GM12878 (cell line): Measurements from ENCODE around the gene ARHGAP26. TPM values are rescaled to one million over a fixed set of nuclear protein-coding genes. Genes with fewer than 3 reads are reported as not detected.

Experiments
- ATAC-seq: fragments of 200-7000 bp; cut with Tn5 transposase; 3 replicates; pipeline ENCODE4 v1.9.1; 2020; ENCODE audit warnings: mild to moderate bottlenecking, moderate library complexity
- BruUV-seq: library from RNA; stranded (reverse); fragments of 400-500 nt; replicated peaks from 2 replicates; lab custom pipeline; 2021; lab: Mats Ljungman, UMichigan
- CTCF ChIA-PET: fragments of 300-600 bp; sonication (Branson Sonifier 250); formaldehyde crosslinking; extraction: SDS; loops from one replicate; lab custom pipeline; 2021; ENCODE audit warnings: inconsistent platforms; lab: Yijun Ruan, JAX
- POLR2A ChIA-PET: fragments of 350-600 bp; formaldehyde crosslinking; extraction: SDS; loops from one replicate; lab custom pipeline; 2021; ENCODE audit warnings: inconsistent platforms; lab: Charles Lee
- RAD21 ChIA-PET: fragments of 300-600 bp; sonication (Branson Sonifier 250); formaldehyde crosslinking; loops from one replicate; lab custom pipeline; 2023; ENCODE audit warnings: antibody characterized with exemption; ENCODE audit not compliant: unreplicated experiment; lab: Charles Lee
- SMC1A ChIA-PET: fragments of 300-600 bp; sonication (Branson Sonifier 250); formaldehyde crosslinking; loops from one replicate; lab custom pipeline; 2023; ENCODE audit not compliant: unreplicated experiment, uncharacterized antibody; lab: Charles Lee
- DNase-seq: peaks from one replicate; pipeline ENCODE4 v3.0.0-alpha.2; 2011; ENCODE audit warnings: low read depth, low spot score
- FAIRE-seq: peaks from 3 replicates; lab custom pipeline; 2011; peaks lifted over from hg19 to GRCh38; lab: Jason Lieb, UNC
- H2AFZ ChIP-seq: 2 replicates; pipeline ENCODE4 v1.6.0; 2011; ENCODE audit warnings: low read depth, low read length, control low read depth; ENCODE audit not compliant: control insufficient read depth
- H3K27ac ChIP-seq: 2 replicates; pipeline ENCODE4 v1.5.1; 2011; ENCODE audit warnings: control low read depth; ENCODE audit not compliant: control insufficient read depth, insufficient read depth
- H3K27me3 ChIP-seq, 2 experiments: replicated peaks in 1 of 2; 2 replicates each; pipeline versions ENCODE4 v1.6.0 to v1.6.1; 2011; ENCODE audit warnings: low read length in 1 of 2; ENCODE audit not compliant: control insufficient read depth in 2 of 2, insufficient read depth in 2 of 2
- H3K36me3 ChIP-seq, 2 experiments: 2 replicates each; pipeline ENCODE4 v1.5.1; 2011; ENCODE audit warnings: low read length in 1 of 2; ENCODE audit not compliant: control insufficient read depth in 2 of 2, insufficient read depth in 2 of 2
- H3K4me1 ChIP-seq: 2 replicates; pipeline ENCODE4 v1.6.1; 2011; ENCODE audit warnings: mild to moderate bottlenecking, low read length, moderate library complexity, mixed read lengths; ENCODE audit not compliant: control insufficient read depth, insufficient read depth
- H3K4me2 ChIP-seq: 2 replicates; pipeline ENCODE4 v1.6.0; 2011; ENCODE audit warnings: control low read depth; ENCODE audit not compliant: control insufficient read depth, insufficient read depth
- H3K4me3 ChIP-seq: fragments of 200-600 bp; sonication (generic); 2 replicates; pipeline ENCODE4 v1.5.1; 2016
- H3K79me2 ChIP-seq: 2 replicates; pipeline ENCODE4 v1.6.0; 2011; ENCODE audit warnings: low read length; ENCODE audit not compliant: control insufficient read depth, insufficient read depth
- H3K9ac ChIP-seq: 2 replicates; pipeline ENCODE4 v1.8.0; 2011; ENCODE audit warnings: low read length, control low read depth, mixed read lengths; ENCODE audit not compliant: control insufficient read depth, insufficient read depth
- H3K9me3 ChIP-seq: replicated peaks from 3 replicates; pipeline ENCODE4 v1.5.1; 2011; ENCODE audit warnings: mild to moderate bottlenecking, low read length; ENCODE audit not compliant: control insufficient read depth, insufficient read depth
- H4K20me1 ChIP-seq: 2 replicates; pipeline ENCODE4 v1.6.0; 2011; ENCODE audit not compliant: control insufficient read depth, insufficient read depth
- BCL11A ChIP-seq: IDR thresholded peaks from 2 replicates; pipeline ENCODE4 v1.6.1; 2011; ENCODE audit warnings: low read depth, low read length
- BHLHE40 ChIP-seq, 2 experiments: fragments of 450-650 bp in 1 of 2; IDR thresholded peaks; 2 replicates each; pipeline ENCODE4 v1.6.1; 2011 to 2017; ENCODE audit warnings: low read depth in 2 of 2, borderline replicate concordance in 1 of 2, improper control_type of control experiment in 1 of 2, low read length in 1 of 2, mild to moderate bottlenecking in 1 of 2
- CEBPB ChIP-seq, 2 experiments: fragments of 150-350 bp in 1 of 2; IDR thresholded peaks; 2 replicates each; pipeline ENCODE4 v1.6.1; 2012 to 2014; ENCODE audit warnings: low read depth in 2 of 2, low read length in 2 of 2, borderline replicate concordance in 1 of 2, inconsistent platforms in 1 of 2
- DPF2 ChIP-seq: fragments of 450-650 bp; IDR thresholded peaks from 2 replicates; pipeline ENCODE4 v1.6.1; 2017; ENCODE audit warnings: mild to moderate bottlenecking
- EZH2 ChIP-seq: IDR thresholded peaks from 2 replicates; pipeline ENCODE4 v1.6.1; 2012; ENCODE audit warnings: low read depth, mild to moderate bottlenecking, control low read depth, inconsistent platforms, low read length, borderline replicate concordance; ENCODE audit not compliant: control insufficient read depth
- FOXK2 ChIP-seq: fragments of 450-650 bp; IDR thresholded peaks from 2 replicates; pipeline ENCODE4 v1.6.1; 2017; ENCODE audit warnings: mild to moderate bottlenecking, moderate library complexity
- IKZF2 ChIP-seq, 2 experiments: fragments of 450-650 bp; IDR thresholded peaks; 2 replicates each; pipeline ENCODE4 v1.6.1; 2017; ENCODE audit warnings: mild to moderate bottlenecking in 2 of 2, moderate library complexity in 2 of 2
- JUND ChIP-seq: IDR thresholded peaks from 2 replicates; pipeline ENCODE4 v1.6.1; 2012; ENCODE audit warnings: low read depth, mild to moderate bottlenecking, low read length, improper control_type of control experiment, moderate library complexity
- KDM1A ChIP-seq: fragments of 200-600 bp; sonication (generic); IDR thresholded peaks from 2 replicates; pipeline ENCODE4 v1.6.1; 2016; ENCODE audit warnings: borderline replicate concordance
- MTA2 ChIP-seq: fragments of 450-650 bp; IDR thresholded peaks from 2 replicates; pipeline ENCODE4 v1.6.1; 2016; ENCODE audit warnings: low read depth, mild to moderate bottlenecking, moderate library complexity
- MXI1 ChIP-seq: fragments of 150-350 bp; IDR thresholded peaks from 2 replicates; pipeline ENCODE4 v1.6.1; 2011; ENCODE audit warnings: low read depth, mild to moderate bottlenecking, inconsistent platforms, low read length, improper control_type of control experiment
- NR2C2 ChIP-seq: IDR thresholded peaks from 2 replicates; pipeline ENCODE4 v1.6.1; 2011; ENCODE audit warnings: borderline replicate concordance, low read depth; ENCODE audit not compliant: control insufficient read depth, insufficient read length
- PAX8 ChIP-seq: fragments of 450-650 bp; IDR thresholded peaks from 2 replicates; pipeline ENCODE4 v1.6.1; 2017; ENCODE audit warnings: mild to moderate bottlenecking, moderate library complexity
- SMAD5 ChIP-seq: IDR thresholded peaks from 2 replicates; pipeline ENCODE4 v1.6.1; 2016; ENCODE audit warnings: antibody characterized with exemption, low read depth
- SMARCA5 ChIP-seq: fragments of 450-650 bp; IDR thresholded peaks from 2 replicates; pipeline ENCODE4 v1.6.1; 2017; ENCODE audit warnings: mild to moderate bottlenecking
- YY1 ChIP-seq: IDR thresholded peaks from 2 replicates; pipeline ENCODE4 v1.6.1; 2011; ENCODE audit warnings: low read depth, mild to moderate bottlenecking, low read length
- ZZZ3 ChIP-seq: IDR thresholded peaks from 2 replicates; pipeline ENCODE4 v1.6.1; 2011; ENCODE audit warnings: low read depth; ENCODE audit not compliant: control insufficient read depth, insufficient read length
- WGBS: methylation state at CpG from one replicate; pipeline ENCODE4 v1.1.6; 2016; ENCODE audit warnings: low lambda C conversion rate; ENCODE audit not compliant: insufficient replicate concordance, insufficient coverage; ENCODE audit errors: missing lambda C conversion rate; 5-methylcytosine and 5-hydroxymethylcytosine counted together
- in situ Hi-C: fragments of 300-500 bp; cut with MboI; formaldehyde crosslinking; loops from 9 replicates; pipeline ENCODE4 v1.14.3; 2018; ENCODE audit warnings: mixed read lengths
- intact Hi-C: fragments of 100-400 bp; cut with micrococcal nuclease; formaldehyde crosslinking; loops from one replicate; pipeline ENCODE4 v1.14.2; 2022; ENCODE audit not compliant: unreplicated experiment
- polyA plus RNA-seq, 11 experiments: library from polyadenylated mRNA; depleted of rRNA in 4 of 11; unstranded in 6 of 11; stranded (reverse) in 5 of 11; fragments of >200 nt; fragmentation: Nextera tagmentation in 4 of 11; fragmentation: Illumina TruSeq in 1 of 11; extraction: Ambion mirVana in 4 of 11; extraction: Trizol in 1 of 11; gene quantifications; 1 replicate in 1 of 11; 2 replicates in 10 of 11; pipeline versions ENCODE4 v1.2.1 to v1.2.3, GENCODE V29; 2011 to 2016; ENCODE audit warnings: inconsistent platforms in 2 of 11, missing spikeins in 2 of 11, low read depth in 1 of 11
- total RNA-seq, 4 experiments: library from RNA; depleted of rRNA in 3 of 4; stranded (reverse); fragments of >200 nt in 3 of 4; fragmentation: Illumina TruSeq in 1 of 4; extraction: Trizol in 1 of 4; gene quantifications; 2 replicates each; pipeline versions ENCODE4 v1.2.1 to v1.2.3, GENCODE V29; 2013 to 2021
- TF ChIP-seq, protein P1 (sequence below): IDR thresholded peaks from 2 replicates; pipeline ENCODE4 v1.6.1; 2012; ENCODE audit warnings: low read length, inconsistent platforms
- TF ChIP-seq, protein P2 (sequence below): fragments of 450-650 bp; IDR thresholded peaks from 2 replicates; pipeline ENCODE4 v1.6.1; 2017; ENCODE audit warnings: antibody characterized with exemption, mild to moderate bottlenecking, moderate library complexity
- TF ChIP-seq, protein P3 (sequence below): fragments of 150-350 bp; IDR thresholded peaks from 2 replicates; pipeline ENCODE4 v1.6.1; 2014; ENCODE audit warnings: mild to moderate bottlenecking, low read depth, low read length

The ARHGAP26 gene
- total and polyA plus RNA-seq, 10 of the 15 experiments (the other 5 are each of a cell fraction or from before 2014, with no cell fraction given) = 9.4 to 41.5 (median 19.3) TPM

DNA sequence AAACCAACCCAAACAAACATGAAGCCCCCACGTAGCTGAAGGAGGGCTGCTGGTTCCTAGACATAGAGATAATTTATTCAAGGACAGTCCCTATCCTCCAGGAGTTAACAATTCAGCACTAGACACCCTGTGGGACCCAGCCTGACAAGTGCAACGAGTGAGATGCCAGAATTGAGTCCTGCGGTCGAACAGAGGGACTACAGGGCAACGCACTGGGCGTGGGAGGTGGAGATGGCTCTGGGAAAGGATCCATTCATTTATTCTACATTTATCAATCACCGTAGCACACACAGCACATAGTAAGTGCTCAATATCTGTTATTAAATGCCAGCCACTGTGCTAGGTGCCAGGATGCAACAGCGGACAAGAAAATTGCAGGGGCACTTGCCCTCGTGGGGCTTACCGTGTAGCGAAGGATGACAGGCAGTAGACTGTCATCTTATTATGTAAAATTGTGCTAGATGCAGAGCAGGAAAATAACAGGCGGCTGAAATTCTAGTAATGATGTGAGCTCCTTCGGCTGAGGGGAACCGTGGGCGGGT lies 855 bp upstream of the ARHGAP26 start:
- WGBS = 1% methylated on average over 15 of the region's 15 CpGs
- RAD21 ChIA-PET = interaction anchor here (1.1 kb wide), 1 partner anchor 119 kb away, joined by 3 read pairs; no protein-coding TSS in a partner anchor
- DNase-seq (no peak), ATAC-seq (no peak), FAIRE-seq (no peak)
- no peak for TF ChIP-seq KDM1A
- TF ChIP-seq IKZF2 (IDR thresholded peaks at IDR 0.05) = no peak
- TF ChIP-seq PAX8 = no peak
- no peak for TF ChIP-seq EZH2
- no peak for TF ChIP-seq BHLHE40 (IDR thresholded peaks at IDR 0.05; ENCODE audit: borderline replicate concordance in 1 of 2, low read depth in 2 of 2, low read length in 1 of 2)
- TF ChIP-seq, protein P1, sequence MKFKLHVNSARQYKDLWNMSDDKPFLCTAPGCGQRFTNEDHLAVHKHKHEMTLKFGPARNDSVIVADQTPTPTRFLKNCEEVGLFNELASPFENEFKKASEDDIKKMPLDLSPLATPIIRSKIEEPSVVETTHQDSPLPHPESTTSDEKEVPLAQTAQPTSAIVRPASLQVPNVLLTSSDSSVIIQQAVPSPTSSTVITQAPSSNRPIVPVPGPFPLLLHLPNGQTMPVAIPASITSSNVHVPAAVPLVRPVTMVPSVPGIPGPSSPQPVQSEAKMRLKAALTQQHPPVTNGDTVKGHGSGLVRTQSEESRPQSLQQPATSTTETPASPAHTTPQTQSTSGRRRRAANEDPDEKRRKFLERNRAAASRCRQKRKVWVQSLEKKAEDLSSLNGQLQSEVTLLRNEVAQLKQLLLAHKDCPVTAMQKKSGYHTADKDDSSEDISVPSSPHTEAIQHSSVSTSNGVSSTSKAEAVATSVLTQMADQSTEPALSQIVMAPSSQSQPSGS = no peak
- TF ChIP-seq MXI1 = no peak
- TF ChIP-seq DPF2 = no peak
- TF ChIP-seq, protein P2, sequence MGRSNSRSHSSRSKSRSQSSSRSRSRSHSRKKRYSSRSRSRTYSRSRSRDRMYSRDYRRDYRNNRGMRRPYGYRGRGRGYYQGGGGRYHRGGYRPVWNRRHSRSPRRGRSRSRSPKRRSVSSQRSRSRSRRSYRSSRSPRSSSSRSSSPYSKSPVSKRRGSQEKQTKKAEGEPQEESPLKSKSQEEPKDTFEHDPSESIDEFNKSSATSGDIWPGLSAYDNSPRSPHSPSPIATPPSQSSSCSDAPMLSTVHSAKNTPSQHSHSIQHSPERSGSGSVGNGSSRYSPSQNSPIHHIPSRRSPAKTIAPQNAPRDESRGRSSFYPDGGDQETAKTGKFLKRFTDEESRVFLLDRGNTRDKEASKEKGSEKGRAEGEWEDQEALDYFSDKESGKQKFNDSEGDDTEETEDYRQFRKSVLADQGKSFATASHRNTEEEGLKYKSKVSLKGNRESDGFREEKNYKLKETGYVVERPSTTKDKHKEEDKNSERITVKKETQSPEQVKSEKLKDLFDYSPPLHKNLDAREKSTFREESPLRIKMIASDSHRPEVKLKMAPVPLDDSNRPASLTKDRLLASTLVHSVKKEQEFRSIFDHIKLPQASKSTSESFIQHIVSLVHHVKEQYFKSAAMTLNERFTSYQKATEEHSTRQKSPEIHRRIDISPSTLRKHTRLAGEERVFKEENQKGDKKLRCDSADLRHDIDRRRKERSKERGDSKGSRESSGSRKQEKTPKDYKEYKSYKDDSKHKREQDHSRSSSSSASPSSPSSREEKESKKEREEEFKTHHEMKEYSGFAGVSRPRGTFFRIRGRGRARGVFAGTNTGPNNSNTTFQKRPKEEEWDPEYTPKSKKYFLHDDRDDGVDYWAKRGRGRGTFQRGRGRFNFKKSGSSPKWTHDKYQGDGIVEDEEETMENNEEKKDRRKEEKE = no peak
- TF ChIP-seq JUND = no peak
- TF ChIP-seq CEBPB (IDR thresholded peaks at IDR 0.05; ENCODE audit: borderline replicate concordance in 1 of 2, low read depth in 2 of 2, low read length in 2 of 2) = no peak
- TF ChIP-seq YY1 = no peak
- TF ChIP-seq ZZZ3 = no peak
- no peak for TF ChIP-seq SMAD5
- TF ChIP-seq, protein P3, sequence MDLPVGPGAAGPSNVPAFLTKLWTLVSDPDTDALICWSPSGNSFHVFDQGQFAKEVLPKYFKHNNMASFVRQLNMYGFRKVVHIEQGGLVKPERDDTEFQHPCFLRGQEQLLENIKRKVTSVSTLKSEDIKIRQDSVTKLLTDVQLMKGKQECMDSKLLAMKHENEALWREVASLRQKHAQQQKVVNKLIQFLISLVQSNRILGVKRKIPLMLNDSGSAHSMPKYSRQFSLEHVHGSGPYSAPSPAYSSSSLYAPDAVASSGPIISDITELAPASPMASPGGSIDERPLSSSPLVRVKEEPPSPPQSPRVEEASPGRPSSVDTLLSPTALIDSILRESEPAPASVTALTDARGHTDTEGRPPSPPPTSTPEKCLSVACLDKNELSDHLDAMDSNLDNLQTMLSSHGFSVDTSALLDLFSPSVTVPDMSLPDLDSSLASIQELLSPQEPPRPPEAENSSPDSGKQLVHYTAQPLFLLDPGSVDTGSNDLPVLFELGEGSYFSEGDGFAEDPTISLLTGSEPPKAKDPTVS = no peak
- TF ChIP-seq FOXK2 = no peak
- TF ChIP-seq NR2C2 = no peak
- no peak for TF ChIP-seq BCL11A
- no peak for TF ChIP-seq MTA2
- TF ChIP-seq SMARCA5 = no peak
- Histone ChIP-seq H3K4me1 (peaks cover 5% of the 10 kb centered on the region; the same call in 1 of the 2 replicates), H3K27ac (no peak overlapping the region), H3K36me3 (no peaks in the 10 kb centered on the region), H3K79me2 (peaks cover 5% of the 10 kb centered on the region; the same call in 1 of the 2 replicates), H3K9me3 (no peaks in the 10 kb centered on the region), H3K9ac (no peak overlapping the region), H3K27me3 (peaks cover 0 to 3% of the 10 kb centered on the region in 2 experiments; a peak in 3 of 4 replicates), H3K4me2 (peak overlapping the region; percentile 71), H3K4me3 (peak overlapping the region; percentile 85), H2AFZ (peak overlapping the region; percentile 83), H4K20me1 (no peaks in the 10 kb centered on the region)
- POLR2A ChIA-PET = interaction anchor here (1.2 kb wide), 1 partner anchor 33 kb away, joined by 3 read pairs; no protein-coding TSS in a partner anchor
- no TSS peak for BruUV-seq
- SMC1A ChIA-PET = no interaction called here
- in situ Hi-C loops (no loop called here), intact Hi-C loops (no loop called here)
- CTCF ChIA-PET = interaction anchor here (1.1 to 3.5 kb wide), 6 partner anchors 21 to 119 kb away, joined by 3 to 16 read pairs (median 9); no protein-coding TSS in a partner anchor
